H9 (cell line): Measurements from ENCODE around the gene OR52N5. TPM values are rescaled to one million over a fixed set of nuclear protein-coding genes. Genes with fewer than 3 reads are reported as not detected.

Experiments used
- DNase-seq: peaks from one replicate; pipeline ENCODE4 v3.0.0-alpha.2; 2017
- H2AFZ ChIP-seq: one replicate; pipeline ENCODE4 v1.6.1; 2013; ENCODE audit warnings: mild to moderate bottlenecking, low read length, control low read depth, moderate library complexity
- H2AK5ac ChIP-seq: 2 replicates; pipeline ENCODE4 v1.6.1; 2013; ENCODE audit warnings: low read length, control low read depth, mixed read lengths; ENCODE audit not compliant: insufficient read length
- H2BK120ac ChIP-seq: one replicate; pipeline ENCODE4 v1.6.1; 2013; ENCODE audit warnings: low read depth, mild to moderate bottlenecking, low read length, control low read depth, inconsistent platforms; ENCODE audit not compliant: poor library complexity, severe bottlenecking
- H2BK12ac ChIP-seq: 2 replicates; pipeline ENCODE4 v1.6.1; 2013; ENCODE audit warnings: low read length, control low read depth, mixed read lengths, low read depth; ENCODE audit not compliant: insufficient read length
- H2BK15ac ChIP-seq: 2 replicates; pipeline ENCODE4 v1.6.1; 2013; ENCODE audit warnings: low read depth, low read length, control low read depth
- H2BK20ac ChIP-seq: one replicate; pipeline ENCODE4 v1.6.1; 2013; ENCODE audit warnings: low read depth, mild to moderate bottlenecking, low read length, control low read depth, inconsistent platforms; ENCODE audit not compliant: poor library complexity, severe bottlenecking
- H2BK5ac ChIP-seq: 2 replicates; pipeline ENCODE4 v1.6.1; 2013; ENCODE audit warnings: low read length, control low read depth, mixed read lengths; ENCODE audit not compliant: insufficient read length
- H3K14ac ChIP-seq: 2 replicates; pipeline ENCODE4 v1.6.1; 2013; ENCODE audit warnings: low read length, control low read depth; ENCODE audit not compliant: insufficient read depth
- H3K18ac ChIP-seq: 2 replicates; pipeline ENCODE4 v1.6.1; 2013; ENCODE audit warnings: low read depth, mild to moderate bottlenecking, mixed read lengths, low read length, control low read depth; ENCODE audit not compliant: insufficient read length
- H3K23ac ChIP-seq: 2 replicates; pipeline ENCODE4 v1.6.1; 2013; ENCODE audit warnings: low read length, control low read depth, mixed read lengths, low read depth; ENCODE audit not compliant: insufficient read length
- H3K23me2 ChIP-seq: 2 replicates; pipeline ENCODE4 v1.6.1; 2013; ENCODE audit warnings: low read depth, mild to moderate bottlenecking, mixed read lengths, low read length, control low read depth; ENCODE audit not compliant: insufficient read length, poor library complexity, severe bottlenecking
- H3K27ac ChIP-seq: 2 replicates; pipeline ENCODE4 v1.5.1; 2013; ENCODE audit warnings: low read length, control low read depth, mixed read lengths, low read depth; ENCODE audit not compliant: insufficient read length
- H3K27me3 ChIP-seq: 2 replicates; pipeline ENCODE4 v1.6.1; 2013; ENCODE audit warnings: low read length, control low read depth, inconsistent platforms; ENCODE audit not compliant: insufficient read depth
- H3K4ac ChIP-seq: 2 replicates; pipeline ENCODE4 v1.6.1; 2013; ENCODE audit warnings: low read depth, mild to moderate bottlenecking, control low read depth, inconsistent platforms, low read length, moderate library complexity
- H3K4me1 ChIP-seq: 2 replicates; pipeline ENCODE4 v1.6.1; 2013; ENCODE audit warnings: low read length, control low read depth, inconsistent platforms; ENCODE audit not compliant: insufficient read depth
- H3K4me2 ChIP-seq: 2 replicates; pipeline ENCODE4 v1.6.1; 2013; ENCODE audit warnings: low read length, control low read depth, mixed read lengths; ENCODE audit not compliant: insufficient read length, insufficient read depth
- H3K56ac ChIP-seq: 2 replicates; pipeline ENCODE4 v1.6.1; 2013; ENCODE audit warnings: low read depth, mild to moderate bottlenecking, mixed read lengths, low read length, control low read depth; ENCODE audit not compliant: insufficient read length
- H3K79me1 ChIP-seq: 2 replicates; pipeline ENCODE4 v1.6.1; 2013; ENCODE audit warnings: low read depth, mild to moderate bottlenecking, moderate library complexity, low read length, control low read depth, inconsistent platforms; ENCODE audit not compliant: insufficient read depth, poor library complexity, severe bottlenecking
- H3K79me2 ChIP-seq: 2 replicates; pipeline ENCODE4 v1.6.1; 2013; ENCODE audit warnings: low read length, control low read depth, inconsistent platforms; ENCODE audit not compliant: insufficient read depth
- H3K9ac ChIP-seq: 2 replicates; pipeline ENCODE4 v1.6.1; 2013; ENCODE audit warnings: low read length, control low read depth, mixed read lengths; ENCODE audit not compliant: insufficient read length; ENCODE audit errors: extremely low read depth
- H3K9me3 ChIP-seq: one replicate; pipeline ENCODE4 v1.6.1; 2013; ENCODE audit warnings: low read depth, low read length, inconsistent platforms; ENCODE audit not compliant: control insufficient read depth
- H3T11ph ChIP-seq: one replicate; pipeline ENCODE4 v1.6.1; 2013; ENCODE audit warnings: mild to moderate bottlenecking, low read length, control low read depth, inconsistent platforms
- H4K20me1 ChIP-seq: one replicate; pipeline ENCODE4 v1.6.1; 2013; ENCODE audit not compliant: control insufficient read depth, insufficient read length, insufficient read depth
- H4K5ac ChIP-seq: 2 replicates; pipeline ENCODE4 v1.6.1; 2013; ENCODE audit warnings: low read depth, mild to moderate bottlenecking, mixed read lengths, low read length, control low read depth; ENCODE audit not compliant: insufficient read length
- H4K8ac ChIP-seq: replicated peaks from 2 replicates; pipeline ENCODE4 v1.6.1; 2013; ENCODE audit warnings: low read length, control low read depth, mixed read lengths, low read depth; ENCODE audit not compliant: insufficient read length
- H4K91ac ChIP-seq: 2 replicates; pipeline ENCODE4 v1.6.1; 2013; ENCODE audit warnings: low read depth, mild to moderate bottlenecking, moderate library complexity, mixed read lengths, low read length, control low read depth; ENCODE audit not compliant: insufficient read length
- H3K27ac Mint-ChIP-seq, 3 experiments: 2 replicates in 2 of 3; 3 replicates in 1 of 3; pipeline ENCODE4 v1.8.0; 2020 to 2021; ENCODE audit warnings: mixed read lengths in 3 of 3, mild to moderate bottlenecking in 1 of 3, moderate library complexity in 1 of 3
- H3K27me3 Mint-ChIP-seq: 2 replicates; pipeline ENCODE4 v1.8.0; 2021; ENCODE audit warnings: low read depth, mild to moderate bottlenecking, moderate library complexity, mixed read lengths
- H3K36me3 Mint-ChIP-seq, 3 experiments: 2 replicates in 2 of 3; 3 replicates in 1 of 3; pipeline ENCODE4 v1.8.0; 2020 to 2021; ENCODE audit warnings: low read depth in 3 of 3, mixed read lengths in 3 of 3; ENCODE audit not compliant: insufficient read depth in 1 of 3
- H3K4me1 Mint-ChIP-seq, 2 experiments: 2 replicates each; pipeline ENCODE4 v1.8.0; 2020; ENCODE audit warnings: mixed read lengths in 2 of 2
- H3K4me3 Mint-ChIP-seq, 2 experiments: 2 replicates in 1 of 2; 3 replicates in 1 of 2; pipeline ENCODE4 v1.8.0; 2020 to 2021; ENCODE audit warnings: mild to moderate bottlenecking in 2 of 2, mixed read lengths in 2 of 2, moderate library complexity in 1 of 2
- H3K9me3 Mint-ChIP-seq, 2 experiments: 2 replicates in 1 of 2; 3 replicates in 1 of 2; pipeline ENCODE4 v1.8.0; 2020; ENCODE audit warnings: mild to moderate bottlenecking in 2 of 2, mixed read lengths in 2 of 2, moderate library complexity in 1 of 2
- WGBS: extraction: QIAGEN DNeasy Blood & Tissue Kit; methylation state at CpG from one replicate; pipeline ENCODE4 v1.1.7; 2013; ENCODE audit warnings: missing lambda C conversion rate, low lambda C conversion rate, mixed read lengths; ENCODE audit not compliant: insufficient read length; ENCODE audit errors: extremely low coverage; 5-methylcytosine and 5-hydroxymethylcytosine counted together
- total RNA-seq: library from RNA; stranded (reverse); gene quantifications from 2 replicates; pipeline ENCODE4 v1.2.1, GENCODE V29; 2021
- TF ChIP-seq, protein P1 (sequence below): fragments of 200-600 bp; sonication (generic); conservative IDR thresholded peaks from 3 replicates; pipeline ENCODE4 v1.8.0; 2021; ENCODE audit warnings: antibody characterized with exemption, mild to moderate bottlenecking

The OR52N5 gene
- total RNA-seq, 1 experiment from 2014 or later, result not detected

DNA sequence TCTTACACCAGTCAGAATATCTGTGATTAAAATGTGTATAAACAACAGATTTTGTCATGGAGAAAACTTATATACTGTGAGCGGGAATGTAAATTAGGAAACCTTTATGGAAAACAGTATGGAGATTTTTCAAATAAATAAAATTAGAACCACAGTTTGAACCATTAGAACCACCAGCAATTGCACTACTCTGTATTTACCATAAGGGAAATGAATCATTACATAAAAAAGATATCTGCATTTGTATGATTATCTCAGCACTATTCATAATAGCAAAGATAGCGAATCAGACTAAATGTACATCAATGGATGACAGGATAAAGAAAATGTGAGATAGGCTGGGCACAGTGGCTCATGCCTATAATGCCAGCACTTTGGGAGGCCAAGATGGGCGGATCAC, 36.5 kb downstream of the OR52N5 start:
- Histone ChIP-seq H2BK12ac (no peak overlapping the region), H4K8ac (no peak overlapping the region), H3K79me1 (no peaks in the 10 kb centered on the region), H2BK120ac (no peak overlapping the region), H4K20me1 (no peaks in the 10 kb centered on the region), H2BK5ac (no peak overlapping the region), H2AFZ (no peak overlapping the region), H3K9ac (no peak overlapping the region), H3K23ac (no peak overlapping the region), H3K14ac (no peak overlapping the region), H4K5ac (no peak overlapping the region), H3T11ph (no peak overlapping the region), H2AK5ac (no peak overlapping the region), H3K23me2 (no peaks in the 10 kb centered on the region), H3K4me1 (no peaks in the 10 kb centered on the region), H3K4ac (no peak overlapping the region), H3K9me3 (no peaks in the 10 kb centered on the region), H2BK15ac (no peak overlapping the region), H3K79me2 (no peaks in the 10 kb centered on the region), H4K91ac (no peak overlapping the region), H3K4me2 (no peak overlapping the region), H3K56ac (no peak overlapping the region), H3K27me3 (no peaks in the 10 kb centered on the region), H2BK20ac (no peak overlapping the region), H3K27ac (no peak overlapping the region), H3K18ac (no peak overlapping the region)
- TF ChIP-seq, protein P1, sequence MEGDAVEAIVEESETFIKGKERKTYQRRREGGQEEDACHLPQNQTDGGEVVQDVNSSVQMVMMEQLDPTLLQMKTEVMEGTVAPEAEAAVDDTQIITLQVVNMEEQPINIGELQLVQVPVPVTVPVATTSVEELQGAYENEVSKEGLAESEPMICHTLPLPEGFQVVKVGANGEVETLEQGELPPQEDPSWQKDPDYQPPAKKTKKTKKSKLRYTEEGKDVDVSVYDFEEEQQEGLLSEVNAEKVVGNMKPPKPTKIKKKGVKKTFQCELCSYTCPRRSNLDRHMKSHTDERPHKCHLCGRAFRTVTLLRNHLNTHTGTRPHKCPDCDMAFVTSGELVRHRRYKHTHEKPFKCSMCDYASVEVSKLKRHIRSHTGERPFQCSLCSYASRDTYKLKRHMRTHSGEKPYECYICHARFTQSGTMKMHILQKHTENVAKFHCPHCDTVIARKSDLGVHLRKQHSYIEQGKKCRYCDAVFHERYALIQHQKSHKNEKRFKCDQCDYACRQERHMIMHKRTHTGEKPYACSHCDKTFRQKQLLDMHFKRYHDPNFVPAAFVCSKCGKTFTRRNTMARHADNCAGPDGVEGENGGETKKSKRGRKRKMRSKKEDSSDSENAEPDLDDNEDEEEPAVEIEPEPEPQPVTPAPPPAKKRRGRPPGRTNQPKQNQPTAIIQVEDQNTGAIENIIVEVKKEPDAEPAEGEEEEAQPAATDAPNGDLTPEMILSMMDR, result no peak
- no peaks in the 10 kb centered on the region for H3K4me1 Mint-ChIP-seq
- H3K27me3 Mint-ChIP-seq, result no peaks in the 10 kb centered on the region
- H3K4me3 Mint-ChIP-seq, result no peak overlapping the region
- H3K36me3 Mint-ChIP-seq, result no peaks in the 10 kb centered on the region
- no CpG with 5 or more reads among the region's 3 CpGs for WGBS
- no peak overlapping the region for H3K27ac Mint-ChIP-seq
- no peak for DNase-seq
- no peaks in the 10 kb centered on the region; a peak in 1 of 5 replicates for H3K9me3 Mint-ChIP-seq
